Testis (tissue), 3 donors: ENCODE results near the gene SLC8B1. TPM values are rescaled to one million over a fixed set of nuclear protein-coding genes. Genes with fewer than 3 reads are reported as not detected.

ENCODE experiments used
- DNase-seq: peaks from one replicate; pipeline ENCODE4 v3.0.0-alpha.2; 2019
- H3K27ac ChIP-seq, 2 donors: fragments of 200-600 bp; sonication (generic); one replicate each; pipeline ENCODE4 v1.5.1; 2019
- H3K27me3 ChIP-seq: fragments of 200-600 bp; sonication (generic); one replicate; pipeline ENCODE4 v1.5.1; 2019
- H3K36me3 ChIP-seq: fragments of 200-600 bp; sonication (generic); one replicate; pipeline ENCODE4 v1.5.1; 2017; ENCODE audit warnings: low read depth; ENCODE audit errors: missing control alignments
- H3K4me1 ChIP-seq: fragments of 200-600 bp; sonication (generic); one replicate; pipeline ENCODE4 v1.5.1; 2019
- H3K4me3 ChIP-seq, 2 donors: fragments of 200-600 bp; sonication (generic); one replicate each; pipeline ENCODE4 v1.5.1; 2017 to 2019
- H3K9me3 ChIP-seq: fragments of 200-600 bp; sonication (generic); one replicate; pipeline ENCODE4 v1.5.1; 2017
- POLR2A ChIP-seq: fragments of 450-650 bp; IDR thresholded peaks from one replicate; pipeline ENCODE4 v1.6.1; 2017; ENCODE audit warnings: antibody characterized with exemption, mild to moderate bottlenecking, moderate library complexity
- WGBS, 2 donors: methylation state at CpG; one replicate each; pipeline ENCODE4 v1.1.5; 2018; 5-methylcytosine and 5-hydroxymethylcytosine counted together
- intact Hi-C: fragments of 100-400 bp; cut with DNase I; formaldehyde crosslinking; loops from one replicate; pipeline ENCODE4 v1.15.1; 2023; ENCODE audit warnings: low total_unique reads
- polyA plus RNA-seq: library from polyadenylated mRNA; stranded (reverse); fragments of 350-450 nt; fragmentation: Illumina TruSeq; extraction: RNeasy Lipid Tissue Mini Kit (QIAGEN cat#74804); gene quantifications from one replicate; pipeline ENCODE4 v1.2.3, GENCODE V29; 2014; ENCODE audit warnings: low read depth, low replicate concordance; ENCODE audit not compliant: insufficient read depth
- total RNA-seq, 2 donors: library from RNA; depleted of rRNA; stranded (reverse); fragments of >200 nt; gene quantifications; one replicate each; pipeline ENCODE4 v1.2.3, GENCODE V29; 2016
- TF ChIP-seq, protein P1 (sequence below), 3 experiments: fragments of 450-650 bp in 2 of 3; fragments of 200-600 bp in 1 of 3; sonication (generic) in 1 of 3; IDR thresholded peaks; one replicate each; pipeline ENCODE4 v1.5.1; 2016 to 2019; ENCODE audit warnings: antibody characterized with exemption in 3 of 3, mild to moderate bottlenecking in 2 of 3, moderate library complexity in 1 of 3

SLC8B1 gene
- total and polyA plus RNA-seq, 3 donors from 2014 or later, result 41.2 to 88.3 (median 78.0) TPM

DNA sequence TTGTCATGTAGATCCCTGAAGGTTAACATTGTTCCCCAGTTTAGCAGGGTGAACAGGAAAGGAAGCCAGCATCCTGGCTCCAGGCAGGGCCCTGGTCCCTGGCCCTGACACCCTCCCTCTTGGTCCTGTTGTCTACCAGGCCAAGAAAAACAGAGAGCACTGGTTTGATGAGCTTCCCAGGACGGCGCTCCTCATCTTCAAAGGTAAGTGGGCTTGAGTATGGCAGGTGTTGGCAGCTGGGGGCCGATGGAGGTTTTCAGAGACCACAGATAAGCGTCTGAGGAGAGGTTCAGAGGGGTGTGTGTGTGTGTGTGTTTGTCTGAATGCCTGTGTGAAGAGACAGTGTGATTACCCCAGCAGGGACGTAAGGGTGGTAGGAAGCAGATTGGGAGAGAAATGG, 56.3 kb downstream of the SLC8B1 start:
- H3K9me3 ChIP-seq, result no peaks in the 10 kb centered on the region
- intact Hi-C loops, result no loop called here
- no peak for DNase-seq
- TF ChIP-seq, protein P1, sequence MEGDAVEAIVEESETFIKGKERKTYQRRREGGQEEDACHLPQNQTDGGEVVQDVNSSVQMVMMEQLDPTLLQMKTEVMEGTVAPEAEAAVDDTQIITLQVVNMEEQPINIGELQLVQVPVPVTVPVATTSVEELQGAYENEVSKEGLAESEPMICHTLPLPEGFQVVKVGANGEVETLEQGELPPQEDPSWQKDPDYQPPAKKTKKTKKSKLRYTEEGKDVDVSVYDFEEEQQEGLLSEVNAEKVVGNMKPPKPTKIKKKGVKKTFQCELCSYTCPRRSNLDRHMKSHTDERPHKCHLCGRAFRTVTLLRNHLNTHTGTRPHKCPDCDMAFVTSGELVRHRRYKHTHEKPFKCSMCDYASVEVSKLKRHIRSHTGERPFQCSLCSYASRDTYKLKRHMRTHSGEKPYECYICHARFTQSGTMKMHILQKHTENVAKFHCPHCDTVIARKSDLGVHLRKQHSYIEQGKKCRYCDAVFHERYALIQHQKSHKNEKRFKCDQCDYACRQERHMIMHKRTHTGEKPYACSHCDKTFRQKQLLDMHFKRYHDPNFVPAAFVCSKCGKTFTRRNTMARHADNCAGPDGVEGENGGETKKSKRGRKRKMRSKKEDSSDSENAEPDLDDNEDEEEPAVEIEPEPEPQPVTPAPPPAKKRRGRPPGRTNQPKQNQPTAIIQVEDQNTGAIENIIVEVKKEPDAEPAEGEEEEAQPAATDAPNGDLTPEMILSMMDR (IDR thresholded peaks at IDR 0.05), result no peak
- TF ChIP-seq POLR2A, result no peak
- WGBS, 2 donors, result 82 to 84% methylated on average over 5 of the region's 5 CpGs
- H3K27ac ChIP-seq, result no peak overlapping the region
- peaks cover 4% of the 10 kb centered on the region for H3K36me3 ChIP-seq
- no peaks in the 10 kb centered on the region for H3K4me1 ChIP-seq
- no peak overlapping the region for H3K4me3 ChIP-seq
- H3K27me3 ChIP-seq, result no peaks in the 10 kb centered on the region

DNA sequence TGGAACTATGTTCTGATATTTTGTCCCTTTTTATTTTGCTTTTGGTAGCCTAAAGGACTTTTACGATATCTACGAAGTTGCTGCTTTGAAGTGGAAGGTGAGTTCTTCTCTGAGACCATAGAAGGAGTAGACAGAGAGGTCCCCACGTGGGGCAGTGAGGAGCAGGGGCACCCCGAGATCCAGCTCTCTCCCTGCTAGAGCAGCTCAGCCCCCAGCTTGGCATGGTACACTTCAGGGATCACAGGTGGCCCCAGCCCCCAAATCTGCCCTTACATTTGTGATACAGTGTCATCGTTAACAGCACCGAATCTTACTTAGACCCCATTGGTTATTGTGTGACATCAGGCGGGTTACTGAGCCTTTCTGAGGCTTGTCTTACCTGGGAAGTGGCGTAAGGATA, 56.8 kb downstream of the SLC8B1 start:
- H3K4me1 ChIP-seq, result peaks cover 2% of the 10 kb centered on the region
- H3K9me3 ChIP-seq, result no peaks in the 10 kb centered on the region
- DNase-seq, result no peak
- whole genome bisulfite sequencing, 2 donors, result 90 to 94% methylated on average over 8 of the region's 8 CpGs
- H3K4me3 ChIP-seq, result no peak overlapping the region
- TF ChIP-seq, protein P1 (IDR thresholded peaks at IDR 0.05), result no peak
- TF ChIP-seq POLR2A, result no peak
- no peak overlapping the region for H3K27ac ChIP-seq
- intact Hi-C loops, result no loop called here
- no peaks in the 10 kb centered on the region for H3K27me3 ChIP-seq
- H3K36me3 ChIP-seq, result peaks cover 4% of the 10 kb centered on the region

DNA sequence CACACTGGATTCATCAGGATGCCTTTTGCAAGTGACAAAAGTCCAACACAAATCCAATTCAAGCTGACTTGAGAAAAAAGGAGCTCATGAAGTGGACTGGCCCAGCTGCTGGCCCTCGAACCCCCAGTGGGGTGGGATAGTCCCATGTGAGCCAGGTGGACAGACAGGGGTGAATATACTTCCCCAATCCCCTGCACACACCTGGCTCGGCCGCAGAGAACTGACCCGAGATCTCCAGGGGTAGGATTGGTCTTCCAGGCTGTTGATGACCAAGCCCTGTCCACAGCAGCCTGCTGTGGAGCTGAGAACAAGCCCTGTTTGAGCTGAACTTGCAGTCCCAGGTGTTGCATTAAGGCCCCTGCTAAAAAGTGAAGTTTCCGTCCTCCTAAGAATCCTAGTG, 57.4 kb downstream of the SLC8B1 start:
- no peak for TF ChIP-seq POLR2A
- TF ChIP-seq, protein P1 (IDR thresholded peaks at IDR 0.05), result no peak
- Histone ChIP-seq H3K27me3 (no peaks in the 10 kb centered on the region), H3K27ac (no peak overlapping the region), H3K9me3 (no peaks in the 10 kb centered on the region), H3K4me1 (peaks cover 8% of the 10 kb centered on the region), H3K36me3 (peaks cover 4% of the 10 kb centered on the region), H3K4me3 (no peak overlapping the region)
- intact Hi-C loops, result no loop called here
- 92 to 96% methylated on average over 5 of the region's 5 CpGs for WGBS, 2 donors
- no peak for DNase-seq

DNA sequence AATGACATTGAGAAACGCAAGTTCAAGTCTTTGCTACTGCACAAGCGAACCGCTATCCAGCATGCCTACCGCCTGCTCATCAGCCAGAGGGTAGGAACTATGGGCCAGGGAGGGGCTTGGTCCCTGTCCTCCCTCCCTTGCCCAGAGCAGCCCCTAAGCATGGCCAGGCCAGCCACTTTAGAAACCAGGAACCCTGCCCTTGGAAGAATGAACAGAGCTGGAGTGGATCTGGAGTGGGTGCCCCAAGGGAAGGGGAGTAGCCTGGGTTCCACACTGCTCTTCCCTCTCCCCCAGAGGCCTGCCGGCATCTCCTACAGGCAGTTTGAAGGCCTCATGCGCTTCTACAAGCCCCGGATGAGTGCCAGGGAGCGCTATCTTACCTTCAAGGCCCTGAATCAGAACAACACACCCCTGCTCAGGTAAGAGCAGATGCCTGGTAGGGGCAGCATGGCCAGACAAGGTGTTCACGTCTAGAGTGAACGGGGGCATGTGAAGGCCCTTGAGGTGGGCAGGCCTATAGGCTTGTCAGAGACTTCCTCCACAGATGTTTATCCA, 57.9 kb downstream of the SLC8B1 start:
- peaks cover 4% of the 10 kb centered on the region for H3K36me3 ChIP-seq
- no peak overlapping the region for H3K27ac ChIP-seq
- intact Hi-C loops, result no loop called here
- no peak for DNase-seq
- 91 to 92% methylated on average over 6 to 10 of the region's 10 CpGs for WGBS, 2 donors
- no peaks in the 10 kb centered on the region for H3K9me3 ChIP-seq
- H3K4me3 ChIP-seq, result no peak overlapping the region
- TF ChIP-seq, protein P1 (IDR thresholded peaks at IDR 0.05), result no peak
- no peak for TF ChIP-seq POLR2A
- peaks cover 10% of the 10 kb centered on the region for H3K4me1 ChIP-seq
- no peaks in the 10 kb centered on the region for H3K27me3 ChIP-seq

DNA sequence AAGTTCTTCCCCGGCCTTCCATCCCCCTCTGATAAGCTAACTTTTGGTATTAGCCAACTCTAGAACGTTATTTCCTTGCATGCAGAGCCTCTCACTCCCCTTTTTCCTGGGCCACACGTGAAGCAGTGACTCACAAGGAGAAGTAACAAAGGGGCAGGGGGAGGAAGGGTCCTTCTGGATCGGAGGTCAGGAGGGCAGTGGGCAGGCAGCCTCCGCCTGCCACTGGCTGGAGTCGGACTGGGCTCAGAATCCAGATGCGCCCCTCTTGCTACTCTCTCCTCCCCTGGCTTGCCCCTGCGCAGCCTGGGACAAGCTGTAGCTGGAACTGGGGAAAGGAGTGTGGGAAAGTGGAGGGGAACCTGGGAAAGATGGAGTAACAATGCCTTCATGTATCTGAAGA, 58.6 kb downstream of the SLC8B1 start:
- no peak for DNase-seq
- H3K4me1 ChIP-seq, result peaks cover 17% of the 10 kb centered on the region
- intact Hi-C loops, result no loop called here
- WGBS, 2 donors, result 54 to 75% methylated on average over 8 of the region's 8 CpGs
- no peak for TF ChIP-seq POLR2A
- TF ChIP-seq, protein P1 (IDR thresholded peaks at IDR 0.05), result no peak
- no peak overlapping the region for H3K4me3 ChIP-seq
- no peaks in the 10 kb centered on the region for H3K9me3 ChIP-seq
- H3K36me3 ChIP-seq, result peaks cover 4% of the 10 kb centered on the region
- no peaks in the 10 kb centered on the region for H3K27me3 ChIP-seq
- no peak overlapping the region for H3K27ac ChIP-seq
